MM.1S (cell line): ENCODE results near the gene EED.

Source experiments
- EZH2 ChIP-seq: fragments of 300-600 bp; sonication (generic); optimal IDR thresholded peaks from 2 replicates; pipeline ENCODE3; 2017; ENCODE audit warnings: low read depth, mild to moderate bottlenecking, antibody characterized with exemption, low read length, mixed read lengths
- EZH2phosphoT487 ChIP-seq: fragments of 300-600 bp; sonication (generic); IDR thresholded peaks from 2 replicates; pipeline ENCODE4 v1.6.1; 2018; ENCODE audit warnings: antibody characterized with exemption, low read length
- TF ChIP-seq, protein P1 (sequence below): fragments of 300-600 bp; sonication (generic); IDR thresholded peaks from 2 replicates; pipeline ENCODE4 v1.5.1; 2016; ENCODE audit warnings: antibody characterized with exemption, low read length, mixed read lengths

GRCh38 chr11:86261328-86261727 is 16.8 kb downstream of the EED start:
- TF ChIP-seq, protein P1, sequence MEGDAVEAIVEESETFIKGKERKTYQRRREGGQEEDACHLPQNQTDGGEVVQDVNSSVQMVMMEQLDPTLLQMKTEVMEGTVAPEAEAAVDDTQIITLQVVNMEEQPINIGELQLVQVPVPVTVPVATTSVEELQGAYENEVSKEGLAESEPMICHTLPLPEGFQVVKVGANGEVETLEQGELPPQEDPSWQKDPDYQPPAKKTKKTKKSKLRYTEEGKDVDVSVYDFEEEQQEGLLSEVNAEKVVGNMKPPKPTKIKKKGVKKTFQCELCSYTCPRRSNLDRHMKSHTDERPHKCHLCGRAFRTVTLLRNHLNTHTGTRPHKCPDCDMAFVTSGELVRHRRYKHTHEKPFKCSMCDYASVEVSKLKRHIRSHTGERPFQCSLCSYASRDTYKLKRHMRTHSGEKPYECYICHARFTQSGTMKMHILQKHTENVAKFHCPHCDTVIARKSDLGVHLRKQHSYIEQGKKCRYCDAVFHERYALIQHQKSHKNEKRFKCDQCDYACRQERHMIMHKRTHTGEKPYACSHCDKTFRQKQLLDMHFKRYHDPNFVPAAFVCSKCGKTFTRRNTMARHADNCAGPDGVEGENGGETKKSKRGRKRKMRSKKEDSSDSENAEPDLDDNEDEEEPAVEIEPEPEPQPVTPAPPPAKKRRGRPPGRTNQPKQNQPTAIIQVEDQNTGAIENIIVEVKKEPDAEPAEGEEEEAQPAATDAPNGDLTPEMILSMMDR: no peak
- no peak for TF ChIP-seq EZH2phosphoT487
- TF ChIP-seq EZH2: no peak
